K562 treated with DMSO at 1 percent for 48 hours (cell line): ENCODE results near the gene SEMG2. TPM values are rescaled to one million over a fixed set of nuclear protein-coding genes. Genes with fewer than 3 reads are reported as not detected.

Experiments used
- total RNA-seq: library from RNA; unstranded; fragments of 300-600 nt; gene quantifications from 2 replicates; pipeline ENCODE4 v1.2.3, GENCODE V29; 2022; ENCODE audit warnings: low replicate concordance; ENCODE audit errors: extremely low read depth

SEMG2 gene, protein sequence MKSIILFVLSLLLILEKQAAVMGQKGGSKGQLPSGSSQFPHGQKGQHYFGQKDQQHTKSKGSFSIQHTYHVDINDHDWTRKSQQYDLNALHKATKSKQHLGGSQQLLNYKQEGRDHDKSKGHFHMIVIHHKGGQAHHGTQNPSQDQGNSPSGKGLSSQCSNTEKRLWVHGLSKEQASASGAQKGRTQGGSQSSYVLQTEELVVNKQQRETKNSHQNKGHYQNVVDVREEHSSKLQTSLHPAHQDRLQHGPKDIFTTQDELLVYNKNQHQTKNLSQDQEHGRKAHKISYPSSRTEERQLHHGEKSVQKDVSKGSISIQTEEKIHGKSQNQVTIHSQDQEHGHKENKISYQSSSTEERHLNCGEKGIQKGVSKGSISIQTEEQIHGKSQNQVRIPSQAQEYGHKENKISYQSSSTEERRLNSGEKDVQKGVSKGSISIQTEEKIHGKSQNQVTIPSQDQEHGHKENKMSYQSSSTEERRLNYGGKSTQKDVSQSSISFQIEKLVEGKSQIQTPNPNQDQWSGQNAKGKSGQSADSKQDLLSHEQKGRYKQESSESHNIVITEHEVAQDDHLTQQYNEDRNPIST
- not detected in 2 replicates for total RNA-seq

DNA sequence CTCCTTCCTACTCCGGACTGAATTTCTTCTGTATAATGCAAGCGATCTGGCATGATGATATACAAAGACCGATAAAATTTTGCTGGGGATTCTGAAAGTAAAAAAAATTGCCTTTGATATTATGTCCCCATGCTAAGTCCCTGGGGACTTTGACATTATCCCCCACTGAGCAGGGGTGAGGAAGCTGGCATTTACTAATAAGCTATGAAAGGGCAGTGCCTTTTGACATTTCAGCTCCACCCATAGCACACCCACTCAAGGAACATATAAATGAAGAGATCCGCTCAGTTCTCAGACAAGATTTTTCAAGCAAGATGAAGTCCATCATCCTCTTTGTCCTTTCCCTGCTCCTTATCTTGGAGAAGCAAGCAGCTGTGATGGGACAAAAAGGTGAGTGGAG lies at the start of gene SEMG2:
SEMG2 (plus strand) TSS at position 298 of the 400 bp plus-strand sequence; CDS start at position 315, 17 bp downstream.

GRCh38 chr20:45174434-45175364 lies 46.5 kb upstream of the SEMG2 start, which contains the start of gene PI3:
TSS of gene PI3 (plus strand) at chr20:45174902. CDS start at chr20:45174923, 21 bp downstream.

GRCh38 chr20:45206725-45207124 lies 14.4 kb upstream of the SEMG2 start, which contains the start of gene SEMG1:
TSS of gene SEMG1 (plus strand) at chr20:45207033. CDS start at chr20:45207054, 21 bp downstream.

DNA sequence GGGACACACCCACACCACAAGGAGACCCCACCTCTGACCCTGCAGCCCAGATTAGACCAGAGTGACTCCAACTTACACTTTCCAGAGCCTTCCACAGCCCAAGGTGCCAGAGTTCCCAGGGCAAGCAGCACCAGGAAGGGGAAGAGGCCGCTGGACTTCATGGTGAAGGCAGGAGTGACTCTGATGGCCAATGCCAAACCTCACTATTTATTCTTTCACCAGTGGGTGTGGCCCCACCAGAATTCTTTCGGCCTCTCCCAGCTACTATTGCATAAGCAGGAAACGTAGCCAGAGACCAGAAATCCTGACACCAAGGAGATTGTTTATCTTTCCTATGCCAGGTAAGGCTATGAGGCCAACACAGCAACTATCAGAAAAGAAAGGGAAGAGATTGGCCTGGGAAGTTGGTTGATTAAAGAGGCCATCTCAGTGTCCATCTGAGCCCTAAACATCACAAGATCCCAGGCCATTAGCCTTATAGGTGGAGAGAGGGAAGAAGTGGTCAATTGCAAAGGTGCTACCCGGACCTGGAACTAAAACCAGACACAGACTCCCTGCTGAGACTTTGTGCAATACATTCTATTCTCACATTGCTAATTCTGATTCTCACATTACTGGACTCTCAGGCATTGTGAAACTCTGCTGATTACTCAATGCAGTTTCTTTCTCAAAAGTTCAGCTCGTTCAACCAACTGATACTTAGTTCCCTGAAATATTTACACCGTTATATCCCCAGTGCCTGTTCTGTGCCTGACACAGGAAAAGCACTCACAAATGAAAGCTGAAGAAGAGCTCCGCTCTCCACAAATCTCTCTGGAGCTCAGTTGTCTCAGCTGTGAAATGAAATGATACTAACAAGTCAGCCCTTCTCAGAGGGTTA lies 33.5 kb downstream of the SEMG2 start, which contains the start of gene SLPI:
SLPI (minus strand) TSS at position 182 of the 880 bp plus-strand sequence; CDS start at position 161, 21 bp downstream.

Other genes starting within 250 kb of the SEMG2 start
- not detected in 2 replicates for gene KCNS1, start 120.2 kb upstream of the SEMG2 start, total RNA-seq
- gene WFDC5, start 106.2 kb upstream of the SEMG2 start, total RNA-seq, result not detected in 2 replicates
- not detected in 2 replicates for gene WFDC12, start 96.9 kb upstream of the SEMG2 start, total RNA-seq
- gene PI3, start 46.5 kb upstream of the SEMG2 start, total RNA-seq, result not detected in 2 replicates
- not detected in 2 replicates for gene SEMG1, start 14.3 kb upstream of the SEMG2 start, total RNA-seq
- gene SLPI, start 33.2 kb downstream of the SEMG2 start, total RNA-seq, result not detected in 2 replicates
- not detected in 2 replicates for gene RBPJL, start 85.5 kb downstream of the SEMG2 start, total RNA-seq
- not detected in 2 replicates for gene MATN4, start 86.9 kb downstream of the SEMG2 start, total RNA-seq
- gene SDC4, start 127.1 kb downstream of the SEMG2 start, total RNA-seq, result not detected in 2 replicates
- gene SYS1, start 141.8 kb downstream of the SEMG2 start, total RNA-seq, result not detected in 2 replicates
- not detected in 2 replicates for gene TP53TG5, start 157.0 kb downstream of the SEMG2 start, total RNA-seq
- not detected in 2 replicates for gene DBNDD2, start 186.9 kb downstream of the SEMG2 start, total RNA-seq
- not detected in 2 replicates for gene PIGT, start 194.8 kb downstream of the SEMG2 start, total RNA-seq
- gene WFDC2, start 248.4 kb downstream of the SEMG2 start, total RNA-seq, result not detected in 2 replicates